IMR-90 (cell line): ENCODE measurements around the gene ATP2B2. TPM values are rescaled to one million over a fixed set of nuclear protein-coding genes. Genes with fewer than 3 reads are reported as not detected.

ENCODE experiments used
- ATAC-seq: fragments of 200-7000 bp; cut with Tn5 transposase; 2 replicates; pipeline ENCODE4 v1.9.1; 2020; ENCODE audit warnings: low read depth, mild to moderate bottlenecking, moderate library complexity
- BruUV-seq: library from RNA; stranded (reverse); fragments of 400-500 nt; replicated peaks from 2 replicates; lab custom pipeline; 2021; lab: Mats Ljungman, UMichigan
- CTCF ChIA-PET: fragments of 300-600 bp; formaldehyde crosslinking; extraction: SDS; loops from one replicate; lab custom pipeline; 2021; ENCODE audit warnings: antibody characterized with exemption; lab: Yijun Ruan, JAX
- POLR2A ChIA-PET: fragments of 300-600 bp; sonication (Branson Sonifier 250); formaldehyde crosslinking; loops from one replicate; lab custom pipeline; 2022; ENCODE audit warnings: antibody characterized with exemption; ENCODE audit not compliant: unreplicated experiment; lab: Charles Lee
- DNase-seq: peaks from one replicate; pipeline ENCODE4 v3.0.0; 2013
- H2AFZ ChIP-seq: replicated peaks from 2 replicates; pipeline ENCODE3; 2013; ENCODE audit warnings: low read length, mild to moderate bottlenecking; ENCODE audit not compliant: poor library complexity
- H2AK5ac ChIP-seq: 2 replicates; pipeline ENCODE4 v1.6.1; 2013; ENCODE audit warnings: low read depth, low read length, inconsistent platforms
- H2AK9ac ChIP-seq: replicated peaks from 2 replicates; pipeline ENCODE3; 2013; ENCODE audit warnings: mild to moderate bottlenecking, low read depth, low read length, moderate library complexity; ENCODE audit not compliant: poor library complexity
- H2BK120ac ChIP-seq: 2 replicates; pipeline ENCODE4 v1.6.1; 2013; ENCODE audit warnings: low read depth, low read length, inconsistent platforms
- H2BK15ac ChIP-seq: 3 replicates; pipeline ENCODE4 v1.6.1; 2013; ENCODE audit warnings: low read depth, low read length, inconsistent platforms
- H2BK20ac ChIP-seq: 2 replicates; pipeline ENCODE4 v1.6.1; 2013; ENCODE audit warnings: low read depth, mild to moderate bottlenecking, inconsistent platforms, low read length, moderate library complexity
- H2BK5ac ChIP-seq: 2 replicates; pipeline ENCODE4 v1.6.1; 2013; ENCODE audit warnings: mild to moderate bottlenecking, low read depth, low read length, inconsistent platforms; ENCODE audit not compliant: poor library complexity, severe bottlenecking
- H3K14ac ChIP-seq: replicated peaks from 2 replicates; pipeline ENCODE4 v1.6.1; 2013; ENCODE audit warnings: low read depth, low read length, inconsistent platforms
- H3K18ac ChIP-seq: 2 replicates; pipeline ENCODE4 v1.6.1; 2013; ENCODE audit warnings: low read depth, low read length, control low read depth
- H3K23ac ChIP-seq: 2 replicates; pipeline ENCODE4 v1.6.1; 2013; ENCODE audit warnings: low read depth, low read length, inconsistent platforms
- H3K27ac ChIP-seq: 2 replicates; pipeline ENCODE4 v1.5.1; 2013; ENCODE audit warnings: mild to moderate bottlenecking, control low read depth, low read length; ENCODE audit not compliant: insufficient read depth
- H3K27me3 ChIP-seq: 2 replicates; pipeline ENCODE4 v1.6.1; 2013; ENCODE audit warnings: low read length; ENCODE audit not compliant: control insufficient read depth, insufficient read depth
- H3K36me3 ChIP-seq: 2 replicates; pipeline ENCODE4 v1.6.1; 2013; ENCODE audit warnings: low read length, mixed read lengths; ENCODE audit not compliant: control insufficient read depth, insufficient read depth
- H3K4ac ChIP-seq: 2 replicates; pipeline ENCODE4 v1.6.1; 2013; ENCODE audit warnings: low read depth, low read length, inconsistent platforms
- H3K4me1 ChIP-seq: 2 replicates; pipeline ENCODE4 v1.6.1; 2013; ENCODE audit warnings: low read length, mixed read lengths; ENCODE audit not compliant: control insufficient read depth, insufficient read depth
- H3K4me2 ChIP-seq: 2 replicates; pipeline ENCODE4 v1.6.1; 2013; ENCODE audit warnings: low read depth, mild to moderate bottlenecking, control low read depth, low read length, moderate library complexity
- H3K4me3 ChIP-seq: 2 replicates; pipeline ENCODE4 v1.5.1; 2013; ENCODE audit warnings: low read depth, mild to moderate bottlenecking, control low read depth, low read length, moderate library complexity; ENCODE audit not compliant: insufficient read depth
- H3K56ac ChIP-seq: 2 replicates; pipeline ENCODE4 v1.6.1; 2013; ENCODE audit warnings: low read length, inconsistent platforms; ENCODE audit not compliant: insufficient read depth; ENCODE audit errors: extremely low read depth
- H3K79me1 ChIP-seq, 2 experiments: 2 replicates each; pipeline ENCODE4 v1.6.1; 2013; ENCODE audit warnings: low read length in 2 of 2, inconsistent platforms in 1 of 2, low read depth in 1 of 2
- H3K9ac ChIP-seq: 2 replicates; pipeline ENCODE4 v1.6.1; 2013; ENCODE audit warnings: low read depth, low read length, control low read depth
- H3K9me1 ChIP-seq: 2 replicates; pipeline ENCODE4 v1.6.1; 2013; ENCODE audit warnings: low read length, inconsistent platforms; ENCODE audit not compliant: insufficient read depth
- H3K9me3 ChIP-seq: 2 replicates; pipeline ENCODE4 v1.6.1; 2013; ENCODE audit warnings: low read length; ENCODE audit not compliant: control insufficient read depth, insufficient read depth
- H4K20me1 ChIP-seq: 2 replicates; pipeline ENCODE4 v1.6.1; 2013; ENCODE audit warnings: low read length, inconsistent platforms; ENCODE audit not compliant: insufficient read depth
- H4K5ac ChIP-seq: 2 replicates; pipeline ENCODE4 v1.6.1; 2013; ENCODE audit warnings: mild to moderate bottlenecking, low read depth, low read length, control low read depth
- H4K8ac ChIP-seq, 2 experiments: 2 replicates each; pipeline ENCODE4 v1.6.1; 2013; ENCODE audit warnings: low read depth in 2 of 2, low read length in 2 of 2, control low read depth in 1 of 2, inconsistent platforms in 1 of 2
- H4K91ac ChIP-seq: 2 replicates; pipeline ENCODE4 v1.6.1; 2013; ENCODE audit warnings: low read depth, low read length, inconsistent platforms; ENCODE audit not compliant: insufficient read depth
- ELK1 ChIP-seq: fragments of 150-350 bp; IDR thresholded peaks from 2 replicates; pipeline ENCODE4 v1.6.1; 2016; ENCODE audit warnings: low read depth, mild to moderate bottlenecking, low read length, moderate library complexity, borderline replicate concordance
- FOS ChIP-seq: fragments of 150-350 bp; IDR thresholded peaks from 2 replicates; pipeline ENCODE4 v1.6.1; 2016; ENCODE audit warnings: low read depth, low read length
- POLR2A ChIP-seq: IDR thresholded peaks from 2 replicates; pipeline ENCODE4 v1.6.1; 2012; ENCODE audit warnings: mild to moderate bottlenecking, low read depth, low read length
- RCOR1 ChIP-seq: IDR thresholded peaks from 2 replicates; pipeline ENCODE4 v1.6.1; 2012; ENCODE audit warnings: mild to moderate bottlenecking, low read length, improper control_type of control experiment; ENCODE audit not compliant: insufficient replicate concordance
- SMC3 ChIP-seq: fragments of 150-350 bp; IDR thresholded peaks from 2 replicates; pipeline ENCODE4 v1.6.1; 2016; ENCODE audit warnings: low read depth, mild to moderate bottlenecking, antibody characterized with exemption, low read length, moderate library complexity
- USF2 ChIP-seq: fragments of 150-350 bp; IDR thresholded peaks from 2 replicates; pipeline ENCODE4 v1.6.1; 2017; ENCODE audit warnings: mild to moderate bottlenecking, antibody characterized with exemption, low read length, low read depth
- WGBS, 2 experiments: methylation state at CpG; one replicate each; pipeline versions ENCODE4 v1.1.5 to v1.1.7; 2013; ENCODE audit warnings: missing lambda C conversion rate in 2 of 2; ENCODE audit not compliant: insufficient read length in 1 of 2; ENCODE audit errors: extremely low coverage in 2 of 2; 5-methylcytosine and 5-hydroxymethylcytosine counted together
- dilution Hi-C: fragments of 300-500 bp; cut with HindIII; formaldehyde crosslinking; loops from one replicate; pipeline ENCODE4 v1.14.3; 2018; ENCODE audit warnings: low sequenced_read_pairs; ENCODE audit not compliant: unreplicated experiment
- in situ Hi-C: fragments of 300-500 bp; cut with MboI; formaldehyde crosslinking; loops from 3 replicates; pipeline ENCODE4 v1.14.3; 2019; ENCODE audit warnings: low sequenced_read_pairs, inconsistent platforms, mixed read lengths
- intact Hi-C: fragments of 100-400 bp; cut with micrococcal nuclease; formaldehyde crosslinking; loops from 2 replicates; pipeline ENCODE4 v1.10.0; 2022
- polyA plus RNA-seq, 3 experiments: library from polyadenylated mRNA; depleted of rRNA; stranded (reverse); fragments of >200 nt; gene quantifications; 2 replicates each; pipeline ENCODE4 v1.2.3, GENCODE V29; 2012; ENCODE audit warnings: low replicate concordance in 1 of 3
- total RNA-seq: library from RNA; depleted of rRNA; stranded (reverse); fragments of >200 nt; gene quantifications from 2 replicates; pipeline ENCODE4 v1.2.3, GENCODE V29; 2012

The ATP2B2 gene
- total and polyA plus RNA-seq, 2 of the 4 experiments (the other 2 are of a cell fraction), result under 0.01 to 0.02 TPM

- CTCF ChIA-PET, result no interaction called here
- TF ChIP-seq USF2 (no peak), ELK1 (no peak), SMC3 (no peak), FOS (no peak), POLR2A (no peak), RCOR1 (no peak)
These were observed 196.7 kb downstream of the ATP2B2 start for GRCh38 chr3:10308678-10309077.

More at GRCh38 chr3:10308678-10309077, 196.7 kb downstream of the ATP2B2 start:
- Histone ChIP-seq H2AK5ac (no peak overlapping the region), H2BK15ac (no peak overlapping the region), H3K27me3 (no peaks in the 10 kb centered on the region), H4K8ac (no peak overlapping the region), H2BK120ac (no peak overlapping the region), H3K9me1 (peaks cover 17% of the 10 kb centered on the region), H3K9ac (no peak overlapping the region), H3K36me3 (peaks cover 71% of the 10 kb centered on the region), H2AFZ (no peak overlapping the region), H2BK5ac (no peak overlapping the region), H4K91ac (no peak overlapping the region), H3K4me1 (peaks cover 13% of the 10 kb centered on the region), H3K14ac (no peak overlapping the region), H3K4me2 (no peak overlapping the region), H3K27ac (no peak overlapping the region), H2BK20ac (no peak overlapping the region), H3K23ac (no peak overlapping the region), H3K9me3 (no peaks in the 10 kb centered on the region), H2AK9ac (no peak overlapping the region), H3K79me1 (peaks cover 18 to 64% of the 10 kb centered on the region in 2 experiments), H4K20me1 (peaks cover 43% of the 10 kb centered on the region), H3K4me3 (no peak overlapping the region), H3K56ac (no peak overlapping the region), H4K5ac (no peak overlapping the region), H3K4ac (no peak overlapping the region), H3K18ac (no peak overlapping the region)
- POLR2A ChIA-PET, result no interaction called here
- no TSS peak for BruUV-seq
- no CpG with 5 or more reads among the region's 7 CpGs for WGBS, 2 experiments
- ATAC-seq (no peak), DNase-seq (no peak)
- intact Hi-C loops, result no loop called here
- dilution Hi-C loops, result no loop called here
- in situ Hi-C loops, result no loop called here
